Motor neuron (in vitro differentiated cells): ENCODE data around the gene POLR3B. TPM values are rescaled to one million over a fixed set of nuclear protein-coding genes. Genes with fewer than 3 reads are reported as not detected.

ENCODE experiments used
- ATAC-seq, 8 experiments: fragments of 200-7000 bp; cut with Tn5 transposase; replicated peaks in 6 of 8; 2 replicates each; pipeline ENCODE4 v1.8.0; 2021; ENCODE audit warnings: mild to moderate bottlenecking in 8 of 8, moderate library complexity in 8 of 8
- H3K27ac ChIP-seq, 2 donors: fragments of 250-450 bp; sonication (Bioruptor Pico); 2 replicates each; pipeline ENCODE4 v1.9.0; 2021; ENCODE audit warnings: antibody characterized with exemption in 2 of 2, mild to moderate bottlenecking in 2 of 2, moderate library complexity in 1 of 2
- H3K4me1 ChIP-seq, 2 donors: fragments of 250-450 bp; sonication (Bioruptor Pico); replicated peaks in 1 of 2; 2 replicates each; pipeline ENCODE4 v1.6.1; 2021; ENCODE audit warnings: antibody characterized with exemption in 2 of 2, mild to moderate bottlenecking in 2 of 2, moderate library complexity in 1 of 2
- H3K4me3 ChIP-seq, 5 donors: fragments of 250-450 bp; sonication (Bioruptor Pico); 2 replicates each; pipeline ENCODE4 v1.9.0; 2021; ENCODE audit warnings: antibody characterized with exemption in 5 of 5, mild to moderate bottlenecking in 5 of 5, moderate library complexity in 4 of 5
- WGBS, 10 experiments: fragments of 450-650 bp; shearing (Covaris generic); methylation state at CpG; one replicate each; pipeline ENCODE4 v1.0.0; 2022; 5-methylcytosine and 5-hydroxymethylcytosine counted together
- in situ Hi-C, 9 experiments: fragments of 400-800 bp; cut with MboI; loops; one replicate each; pipeline ENCODE4 v1.15.0; 2021; ENCODE audit warnings: low sequenced_read_pairs in 9 of 9, low pct_unique_long_range_greater_than_20kb in 2 of 9; ENCODE audit not compliant: unreplicated experiment in 9 of 9
- total RNA-seq, 8 experiments: library from RNA; unstranded; fragments of 300-600 nt; gene quantifications; 2 replicates each; pipeline versions ENCODE4 v1.2.3 to v1.2.4, GENCODE V29; 2022

POLR3B gene
- total RNA-seq, 8 experiments from 2014 or later, result 6.8 to 19.4 (median 13.2) TPM

DNA sequence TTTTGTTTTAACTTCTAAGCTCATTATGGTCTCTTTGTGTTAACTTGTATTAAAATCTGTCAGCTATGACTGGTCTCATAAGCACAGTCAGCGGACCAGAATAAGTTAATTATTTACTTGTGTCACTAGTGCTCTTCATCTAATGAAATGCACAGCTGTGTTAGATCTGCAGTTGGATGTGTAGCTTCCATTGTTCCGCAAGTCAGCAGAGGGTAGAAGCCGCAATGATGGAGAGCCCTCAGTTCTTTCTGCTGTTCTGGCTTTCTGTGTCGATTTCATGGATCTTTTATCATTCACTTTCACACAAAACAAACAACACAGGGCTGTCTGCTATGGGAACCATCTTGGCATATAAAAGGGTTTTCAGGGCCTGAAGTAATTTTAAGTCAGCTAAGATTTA is 136.0 kb downstream of the POLR3B start:
- Histone ChIP-seq H3K4me1 (peaks cover 66 to 76% of the 10 kb centered on the region in 2 donors), H3K4me3 (peak overlapping the region in 1 of 5 donors; percentile 2), H3K27ac (peak overlapping the region; percentile 47 to 93)
- in situ Hi-C loops, result no loop called here
- ATAC-seq, result peak in 6 of 8 experiments; percentile 20 to 91 (median 88)
- WGBS, 10 experiments, result 0 to 100% (median 7%) methylated on average over 1 to 4 of the region's 4 CpGs

- peak in 3 of 8 experiments; percentile 23 to 47 (median 42) for ATAC-seq
- Histone ChIP-seq H3K4me1 (peaks cover 47 to 57% of the 10 kb centered on the region in 2 donors), H3K4me3 (no peak overlapping the region), H3K27ac (peak overlapping the region in 1 of 2 donors; percentile 93)
- in situ Hi-C loops, result no loop called here
- 31 to 94% (median 55%) methylated on average over 1 to 5 of the region's 5 CpGs; no CpG with 5 or more reads in 1 of the 10 experiments for WGBS, 10 experiments
Measured at GRCh38 chr12:106495354-106495965, 137.9 kb downstream of the POLR3B start.

DNA sequence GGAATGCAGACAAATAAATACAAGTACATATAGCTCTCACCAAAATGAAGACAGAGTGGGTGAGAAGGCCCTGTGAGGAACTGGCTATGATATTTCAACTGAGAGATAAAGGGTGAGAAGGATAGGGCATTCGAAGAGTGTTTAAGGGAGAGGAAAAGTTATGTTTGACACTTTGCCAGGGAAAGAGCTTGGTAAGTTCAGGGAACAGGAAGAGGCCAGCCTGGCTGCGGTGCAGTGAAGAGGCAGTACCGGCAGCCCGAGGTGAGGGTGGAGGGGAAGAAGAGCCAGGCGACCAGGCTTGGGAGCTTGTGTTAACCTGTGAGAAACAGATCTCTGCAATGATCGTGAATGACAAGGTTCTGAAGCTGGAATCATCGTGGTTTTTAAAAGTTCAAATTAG is 140.5 kb downstream of the POLR3B start:
- in situ Hi-C loops, result no loop called here
- Histone ChIP-seq H3K27ac (no peak overlapping the region), H3K4me3 (no peak overlapping the region), H3K4me1 (peaks cover 26 to 36% of the 10 kb centered on the region in 2 donors)
- 89 to 100% (median 94%) methylated on average over 1 to 7 of the region's 7 CpGs; no CpG with 5 or more reads in 2 of the 10 experiments for WGBS, 10 experiments
- no peak for ATAC-seq

- Histone ChIP-seq H3K4me1 (peaks cover 20 to 21% of the 10 kb centered on the region in 2 donors), H3K27ac (no peak overlapping the region), H3K4me3 (no peak overlapping the region)
- in situ Hi-C loops, result no loop called here
- ATAC-seq, result no peak
- WGBS, 10 experiments, result 60 to 100% (median 100%) methylated on average over 1 to 2 of the region's 2 CpGs; no CpG with 5 or more reads in 1 of the 10 experiments
Measured at GRCh38 chr12:106499628-106500027, 142.1 kb downstream of the POLR3B start.

DNA sequence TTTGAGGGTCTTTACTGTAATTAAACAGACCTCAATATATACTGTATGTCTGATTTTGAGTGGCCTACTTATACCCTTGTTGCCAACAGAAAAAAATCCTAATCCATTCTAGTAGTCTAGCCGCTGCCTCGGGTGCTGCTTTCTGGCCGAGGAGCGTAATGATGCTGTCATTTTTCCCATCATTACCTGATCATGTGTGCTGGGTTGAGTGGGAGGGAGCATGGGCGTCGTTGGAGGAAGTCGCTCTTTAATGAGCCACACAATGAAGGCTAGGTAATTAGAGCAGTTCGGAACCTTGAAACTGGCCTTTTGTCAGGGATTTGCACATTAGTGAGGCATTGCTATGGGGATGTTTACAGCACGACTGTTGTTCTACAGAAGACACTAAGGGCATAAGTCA is 149.1 kb downstream of the POLR3B start:
- H3K4me3 ChIP-seq, result no peak overlapping the region
- peak overlapping the region in 1 of 2 donors; percentile 10 for H3K27ac ChIP-seq
- H3K4me1 ChIP-seq, result peaks cover 15 to 16% of the 10 kb centered on the region in 2 donors
- WGBS, 10 experiments, result 27 to 100% (median 53%) methylated on average over 1 to 9 of the region's 9 CpGs
- in situ Hi-C loops, result no loop called here
- peak in 5 of 8 experiments; percentile 88 to 98 (median 94) for ATAC-seq

DNA sequence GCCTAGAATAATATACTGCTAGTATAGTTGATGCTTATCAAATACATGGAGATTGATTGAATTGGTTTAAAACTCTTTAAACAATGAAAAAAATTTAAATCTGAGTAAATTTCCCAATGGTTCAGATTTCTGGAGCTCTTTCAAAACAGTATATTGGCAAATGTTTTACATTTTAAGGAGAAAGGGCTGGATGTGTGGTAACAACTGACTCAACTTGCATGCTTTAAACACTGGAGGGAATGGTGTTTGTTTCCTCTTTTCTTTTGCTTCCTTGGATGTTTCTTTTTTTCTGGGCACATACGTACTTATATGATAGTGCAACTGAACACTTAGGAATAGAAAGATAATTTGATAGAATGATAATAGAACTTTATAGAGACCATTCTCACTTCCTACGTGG is 151.4 kb downstream of the POLR3B start:
- Histone ChIP-seq H3K27ac (no peak overlapping the region), H3K4me1 (peaks cover 15 to 16% of the 10 kb centered on the region in 2 donors), H3K4me3 (no peak overlapping the region)
- 79 to 100% (median 92%) methylated on average over 1 to 2 of the region's 2 CpGs; no CpG with 5 or more reads in 1 of the 10 experiments for WGBS, 10 experiments
- ATAC-seq, result no peak
- in situ Hi-C loops, result no loop called here

DNA sequence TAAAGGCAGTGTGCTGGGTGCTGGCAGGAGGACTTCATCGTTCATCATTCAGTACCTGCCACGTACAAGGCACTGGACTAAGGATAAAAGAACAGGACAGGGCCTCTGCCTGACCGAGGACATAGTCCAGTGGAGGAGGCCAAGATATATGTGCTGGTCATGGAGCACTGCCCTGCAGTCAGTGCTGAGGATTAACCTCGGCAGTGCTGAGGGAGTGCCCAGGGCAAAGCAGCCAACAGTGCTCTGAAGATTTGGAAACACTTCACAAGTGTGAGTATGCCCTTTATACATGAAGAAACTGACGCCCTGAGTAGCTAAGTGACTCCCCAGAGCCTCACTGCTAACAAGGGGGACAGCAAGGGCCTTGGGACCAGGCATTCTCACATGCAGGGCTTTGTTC is 153.8 kb downstream of the POLR3B start:
- Histone ChIP-seq H3K27ac (no peak overlapping the region), H3K4me3 (no peak overlapping the region), H3K4me1 (peaks cover 7 to 8% of the 10 kb centered on the region in 2 donors)
- 49 to 100% (median 62%) methylated on average over 1 to 5 of the region's 5 CpGs; no CpG with 5 or more reads in 5 of the 10 experiments for WGBS, 10 experiments
- ATAC-seq, result no peak
- in situ Hi-C loops, result no loop called here

DNA sequence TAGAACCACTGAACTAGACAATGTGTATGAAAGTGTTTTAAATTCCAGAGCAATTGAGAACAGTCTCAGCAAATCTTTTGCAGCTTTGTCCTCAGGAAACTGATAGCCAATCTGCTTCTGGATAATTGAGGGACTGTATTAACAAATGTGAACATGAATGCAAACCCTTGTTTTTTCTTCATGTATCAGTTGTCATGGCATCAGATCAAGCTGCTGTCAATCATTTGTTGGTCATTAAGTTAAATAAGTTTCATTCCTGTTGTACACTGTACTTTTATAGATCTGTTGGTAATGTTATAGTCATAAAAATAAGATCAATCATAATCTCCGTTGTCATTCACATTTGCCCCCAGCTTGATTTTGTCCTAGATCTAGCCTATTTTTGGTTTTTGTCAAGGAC is 159.8 kb downstream of the POLR3B start:
- H3K27ac ChIP-seq, result no peak overlapping the region
- no peak for ATAC-seq
- H3K4me3 ChIP-seq, result no peak overlapping the region
- in situ Hi-C loops, result no loop called here
- 0 to 100% (median 67%) methylated on average over 1 of the region's 1 CpG; no CpG with 5 or more reads in 3 of the 10 experiments for WGBS, 10 experiments
- peaks cover 0 to 9% of the 10 kb centered on the region in 2 donors for H3K4me1 ChIP-seq

DNA sequence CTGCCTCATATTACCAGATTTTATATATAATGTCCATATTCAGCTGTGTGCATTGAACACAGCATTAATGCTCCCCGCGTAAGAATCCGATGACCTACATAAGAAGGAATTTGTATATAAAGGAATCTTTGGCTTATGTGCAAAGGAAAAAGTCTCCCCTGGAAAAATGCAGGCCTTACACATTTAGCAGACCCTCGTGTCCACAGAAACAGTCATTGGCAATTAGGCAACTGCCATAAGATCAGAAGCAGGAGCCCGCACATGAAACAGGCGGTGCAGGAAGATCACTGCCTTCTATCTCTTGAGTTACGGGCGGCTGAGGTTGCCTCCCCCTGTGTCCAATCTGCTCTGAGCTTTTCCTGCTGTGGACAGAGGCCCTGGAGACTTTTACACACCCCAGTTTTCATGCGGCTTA is 162.1 kb downstream of the POLR3B start:
- in situ Hi-C loops, result no loop called here
- WGBS, 10 experiments, result 7 to 100% (median 86%) methylated on average over 1 to 9 of the region's 9 CpGs; no CpG with 5 or more reads in 1 of the 10 experiments
- Histone ChIP-seq H3K27ac (no peak overlapping the region), H3K4me3 (no peak overlapping the region), H3K4me1 (peaks cover 0 to 9% of the 10 kb centered on the region in 2 donors)
- ATAC-seq, result peak in 1 of 8 experiments; percentile 34

GRCh38 chr12:106521901-106522300 is 164.4 kb downstream of the POLR3B start:
- ATAC-seq, result no peak
- no peak overlapping the region for H3K4me3 ChIP-seq
- H3K4me1 ChIP-seq, result peaks cover 0 to 9% of the 10 kb centered on the region in 2 donors
- 60 to 100% (median 88%) methylated on average over 1 to 4 of the region's 4 CpGs; no CpG with 5 or more reads in 6 of the 10 experiments for WGBS, 10 experiments
- H3K27ac ChIP-seq, result no peak overlapping the region
- in situ Hi-C loops, result no loop called here

DNA sequence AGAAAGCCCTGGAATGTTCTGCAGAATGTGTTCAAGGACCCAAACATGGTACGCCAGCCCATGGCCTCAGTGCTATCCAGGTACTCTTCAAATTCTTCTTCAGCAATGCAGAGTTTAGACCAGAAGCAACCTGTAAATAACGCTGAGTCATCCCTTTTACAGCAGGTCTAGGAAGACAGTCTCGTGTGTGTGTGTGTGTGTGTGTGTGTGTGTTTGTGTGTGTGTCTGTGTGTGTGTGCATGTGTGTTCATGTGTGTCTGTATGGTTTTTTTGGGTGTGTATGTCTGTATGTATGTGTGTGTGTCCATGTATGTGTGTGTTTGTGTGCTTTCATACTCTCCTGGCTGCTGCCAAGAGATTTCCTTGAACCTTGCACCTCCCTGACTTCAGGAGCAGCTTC is 165.2 kb downstream of the POLR3B start:
- Histone ChIP-seq H3K27ac (no peak overlapping the region), H3K4me3 (no peak overlapping the region), H3K4me1 (peaks cover 0 to 4% of the 10 kb centered on the region in 2 donors)
- in situ Hi-C loops, result no loop called here
- no peak for ATAC-seq
- 80 to 100% methylated on average over 1 to 2 of the region's 3 CpGs; no CpG with 5 or more reads in 8 of the 10 experiments for WGBS, 10 experiments

DNA sequence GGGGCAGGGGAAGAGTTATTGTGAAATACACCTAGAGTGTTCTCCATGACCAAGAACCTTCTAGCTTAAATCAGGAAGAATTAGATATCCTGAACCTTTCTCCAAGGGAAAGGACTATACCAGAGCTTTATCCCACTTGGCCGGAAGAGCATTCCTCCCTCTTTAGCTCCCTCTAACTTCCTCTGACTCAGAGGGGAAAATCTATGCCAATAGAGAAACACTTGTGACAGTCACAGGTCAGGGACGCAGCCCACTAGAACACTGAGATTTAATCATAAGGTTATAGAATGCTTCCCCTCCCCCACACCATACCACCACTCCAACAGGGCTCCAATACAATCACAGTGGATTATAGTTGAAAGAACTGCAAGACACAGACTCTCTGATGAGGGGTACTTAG is 169.8 kb downstream of the POLR3B start:
- 61 to 100% (median 89%) methylated on average over 1 to 2 of the region's 2 CpGs; no CpG with 5 or more reads in 5 of the 10 experiments for WGBS, 10 experiments
- no peak for ATAC-seq
- Histone ChIP-seq H3K27ac (no peak overlapping the region), H3K4me3 (no peak overlapping the region), H3K4me1 (no peaks in the 10 kb centered on the region)
- in situ Hi-C loops, result no loop called here

DNA sequence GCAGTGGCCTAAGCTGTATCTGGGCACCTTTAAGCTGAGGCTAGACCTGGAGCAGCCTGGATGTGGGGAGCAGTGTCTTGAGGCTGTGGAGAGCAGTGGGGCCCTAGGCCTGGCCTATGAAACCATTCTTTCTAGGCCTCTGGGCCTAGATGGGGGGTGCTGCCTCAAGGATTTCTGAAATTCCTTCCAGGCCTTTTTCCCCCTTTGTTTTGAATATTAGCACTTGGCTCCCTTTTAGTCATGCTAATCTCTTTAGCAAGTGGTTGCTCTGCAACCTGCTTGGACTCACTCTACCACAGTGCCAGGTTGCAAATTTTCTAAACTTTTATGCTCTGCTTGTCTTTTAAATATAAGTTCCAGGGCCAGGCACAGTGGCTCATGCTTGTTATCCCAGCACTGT is 183.7 kb downstream of the POLR3B start:
- in situ Hi-C loops, result no loop called here
- Histone ChIP-seq H3K4me1 (no peaks in the 10 kb centered on the region), H3K4me3 (no peak overlapping the region), H3K27ac (no peak overlapping the region)
- ATAC-seq, result no peak

DNA sequence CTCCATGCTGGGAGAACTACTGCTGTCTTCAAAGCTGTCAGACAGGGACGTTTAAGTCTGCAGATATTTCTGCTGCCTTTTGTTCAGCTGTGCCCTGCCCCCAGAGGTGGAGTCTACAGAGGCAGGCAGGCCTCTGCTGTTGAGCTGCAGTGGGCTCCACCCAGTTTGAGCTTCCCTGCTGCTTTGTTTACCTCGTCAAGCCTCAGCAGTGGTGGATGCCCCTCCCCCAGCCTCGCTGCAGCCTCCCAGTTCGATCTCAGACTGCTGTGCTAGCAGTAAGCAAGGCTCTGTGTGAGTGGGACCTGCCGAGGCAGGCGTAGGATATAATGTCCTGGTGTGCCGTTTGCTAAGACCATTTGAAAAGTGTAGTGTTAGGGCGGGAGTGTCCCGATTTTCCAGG is 193.9 kb downstream of the POLR3B start:
- in situ Hi-C loops, result no loop called here
- no peak overlapping the region for H3K27ac ChIP-seq
- H3K4me1 ChIP-seq, result no peaks in the 10 kb centered on the region
- no peak overlapping the region for H3K4me3 ChIP-seq
- no peak for ATAC-seq
- WGBS, 10 experiments, result 20 to 100% (median 78%) methylated on average over 1 to 7 of the region's 9 CpGs; no CpG with 5 or more reads in 4 of the 10 experiments
